Large intestine (tissue), 3 donors: ENCODE results near the gene NECAP2. TPM values are rescaled to one million over a fixed set of nuclear protein-coding genes. Genes with fewer than 3 reads are reported as not detected.
"Not testable (repeated sequence)": the region's sequence is repeated elsewhere in the genome, so short reads cannot be mapped to it uniquely, and the experiment has no call there.

Experiments used
- DNase-seq, 2 donors: peaks; one replicate each; pipeline versions ENCODE4 v3.0.0 to v3.0.0-alpha.2; 2013
- H3K27ac ChIP-seq: one replicate; pipeline ENCODE4 v1.5.1; 2013; ENCODE audit warnings: low read length
- H3K27me3 ChIP-seq: 2 replicates; pipeline ENCODE4 v1.6.1; 2013; ENCODE audit warnings: low read length; ENCODE audit not compliant: control insufficient read depth, insufficient read depth
- H3K36me3 ChIP-seq: 2 replicates; pipeline ENCODE4 v1.6.1; 2013; ENCODE audit warnings: low read length; ENCODE audit not compliant: control insufficient read depth, insufficient read depth
- H3K4me1 ChIP-seq: one replicate; pipeline ENCODE4 v1.6.1; 2013; ENCODE audit warnings: low read length; ENCODE audit not compliant: control insufficient read depth, insufficient read depth
- H3K4me3 ChIP-seq: one replicate; pipeline ENCODE4 v1.5.1; 2013; ENCODE audit warnings: low read length
- H3K9me3 ChIP-seq: one replicate; pipeline ENCODE4 v1.6.1; 2013; ENCODE audit warnings: mild to moderate bottlenecking, low read depth, low read length, moderate library complexity; ENCODE audit not compliant: control insufficient read depth
- WGBS: methylation state at CpG from one replicate; pipeline ENCODE4 v1.1.5; 2013; ENCODE audit warnings: low lambda C conversion rate; ENCODE audit not compliant: insufficient coverage; 5-methylcytosine and 5-hydroxymethylcytosine counted together
- polyA plus RNA-seq: library from polyadenylated mRNA; unstranded; fragments of 120-200 nt; gene quantifications from one replicate; pipeline ENCODE4 v1.2.1, GENCODE V29; 2013

The NECAP2 gene
- polyA plus RNA-seq, 1 donor, result 44.5 TPM

DNA sequence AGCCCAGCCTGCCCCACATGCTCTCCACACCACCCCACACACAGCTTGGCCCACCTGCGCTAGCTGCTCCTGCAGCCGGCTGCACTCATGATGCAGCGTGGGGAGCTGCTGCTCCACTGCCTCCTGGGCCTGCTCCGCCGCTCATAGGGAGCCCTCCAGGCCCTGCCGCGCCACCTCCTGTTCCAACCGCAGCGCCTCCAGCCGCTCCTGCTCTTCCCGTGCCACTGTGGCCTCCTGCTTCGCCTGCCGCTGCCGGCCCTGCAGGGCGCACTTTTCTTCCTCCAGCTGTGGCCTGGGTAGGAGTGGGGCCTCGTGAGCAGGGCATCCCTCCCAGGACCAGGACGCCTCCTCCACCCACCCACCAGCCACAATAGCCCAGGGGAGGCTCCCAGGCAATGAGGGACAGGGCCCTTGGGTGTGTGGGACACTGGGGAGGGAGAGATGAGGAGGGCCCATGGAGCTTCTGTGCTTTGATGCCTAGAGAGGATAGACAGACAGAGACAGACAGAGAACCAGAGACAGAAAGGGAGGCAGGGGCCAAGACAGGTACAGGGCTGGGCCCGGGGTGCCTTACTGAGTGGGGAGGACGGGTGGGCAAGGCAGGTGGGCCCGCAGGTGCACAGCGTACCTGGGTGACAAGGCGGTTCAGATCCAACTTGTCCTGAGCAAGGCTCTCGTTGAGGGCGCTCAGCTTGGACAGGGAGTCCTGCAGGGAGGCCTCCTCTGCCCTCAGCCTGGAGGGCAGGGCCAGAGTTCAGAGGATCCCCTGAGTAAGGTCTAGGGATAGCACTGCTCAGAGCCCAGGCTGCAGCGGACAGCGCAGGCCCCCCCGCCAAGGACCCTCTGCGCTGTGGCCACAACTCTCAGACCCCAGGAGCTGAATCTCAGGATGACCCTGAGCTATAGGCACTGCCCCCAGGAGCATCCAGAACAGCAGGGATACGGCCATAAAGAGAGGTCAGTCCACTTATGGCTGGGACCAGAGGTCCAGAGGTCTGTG is 35.5 kb downstream of the NECAP2 start:
- 94% methylated on average over 3 of the region's 29 CpGs for WGBS
- not testable (repeated sequence) for H3K4me3 ChIP-seq, H3K27me3 ChIP-seq, H3K27ac ChIP-seq, H3K9me3 ChIP-seq, H3K4me1 ChIP-seq, DNase-seq
- peaks cover 33% of the 10 kb centered on the region for H3K36me3 ChIP-seq

DNA sequence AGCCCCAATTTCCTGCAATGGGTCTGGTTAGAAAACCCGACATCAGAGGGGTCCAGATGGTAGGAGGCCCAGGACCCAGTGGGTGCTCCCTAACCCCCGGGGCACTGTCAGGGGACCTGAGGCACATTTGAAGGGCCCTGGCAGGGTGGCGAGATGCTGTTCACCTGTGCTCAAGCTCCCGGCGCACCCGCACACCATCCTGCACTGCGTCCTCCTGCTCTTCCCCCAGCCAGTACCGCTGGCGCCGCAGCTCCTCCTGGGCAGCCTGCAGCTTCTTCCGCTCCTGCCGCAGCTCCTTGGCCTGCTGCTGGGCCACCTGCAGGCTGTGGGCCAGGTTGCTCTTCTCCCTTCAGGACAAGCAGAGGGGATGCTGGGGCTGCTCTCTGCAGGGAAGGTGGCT is 37.6 kb downstream of the NECAP2 start:
- Histone ChIP-seq H3K27me3 (no peaks in the 10 kb centered on the region), H3K4me1 (no peaks in the 10 kb centered on the region), H3K27ac (no peak overlapping the region), H3K4me3 (no peak overlapping the region), H3K9me3 (no peaks in the 10 kb centered on the region), H3K36me3 (peaks cover 30% of the 10 kb centered on the region)
- DNase-seq, result no peak
- no CpG with 5 or more reads among the region's 12 CpGs for WGBS

DNA sequence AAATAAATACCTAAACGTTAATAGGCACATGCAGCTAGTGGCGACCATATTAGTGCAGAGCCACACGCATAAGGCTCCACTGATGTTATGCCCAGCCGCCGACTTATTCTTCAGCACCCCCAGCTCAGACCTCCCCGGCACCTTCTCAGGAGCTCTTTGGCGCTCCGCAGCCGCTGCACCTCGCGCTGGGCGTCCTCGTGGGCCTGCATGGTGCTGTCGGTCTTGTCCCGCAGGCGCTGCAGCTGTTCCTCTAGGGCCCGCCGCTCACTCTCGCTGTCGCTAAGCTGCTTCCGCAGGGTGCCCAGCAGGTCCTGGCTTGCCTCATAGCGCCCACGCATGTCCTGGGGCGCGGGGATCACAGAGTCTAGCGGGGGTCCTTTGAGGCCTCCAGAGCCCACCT is 42.6 kb downstream of the NECAP2 start:
- H3K27me3 ChIP-seq, H3K9me3 ChIP-seq, H3K27ac ChIP-seq, DNase-seq, H3K4me3 ChIP-seq, H3K4me1 ChIP-seq: not testable (repeated sequence)
- no CpG with 5 or more reads among the region's 26 CpGs for whole genome bisulfite sequencing
- H3K36me3 ChIP-seq, result peaks cover 18% of the 10 kb centered on the region

DNA sequence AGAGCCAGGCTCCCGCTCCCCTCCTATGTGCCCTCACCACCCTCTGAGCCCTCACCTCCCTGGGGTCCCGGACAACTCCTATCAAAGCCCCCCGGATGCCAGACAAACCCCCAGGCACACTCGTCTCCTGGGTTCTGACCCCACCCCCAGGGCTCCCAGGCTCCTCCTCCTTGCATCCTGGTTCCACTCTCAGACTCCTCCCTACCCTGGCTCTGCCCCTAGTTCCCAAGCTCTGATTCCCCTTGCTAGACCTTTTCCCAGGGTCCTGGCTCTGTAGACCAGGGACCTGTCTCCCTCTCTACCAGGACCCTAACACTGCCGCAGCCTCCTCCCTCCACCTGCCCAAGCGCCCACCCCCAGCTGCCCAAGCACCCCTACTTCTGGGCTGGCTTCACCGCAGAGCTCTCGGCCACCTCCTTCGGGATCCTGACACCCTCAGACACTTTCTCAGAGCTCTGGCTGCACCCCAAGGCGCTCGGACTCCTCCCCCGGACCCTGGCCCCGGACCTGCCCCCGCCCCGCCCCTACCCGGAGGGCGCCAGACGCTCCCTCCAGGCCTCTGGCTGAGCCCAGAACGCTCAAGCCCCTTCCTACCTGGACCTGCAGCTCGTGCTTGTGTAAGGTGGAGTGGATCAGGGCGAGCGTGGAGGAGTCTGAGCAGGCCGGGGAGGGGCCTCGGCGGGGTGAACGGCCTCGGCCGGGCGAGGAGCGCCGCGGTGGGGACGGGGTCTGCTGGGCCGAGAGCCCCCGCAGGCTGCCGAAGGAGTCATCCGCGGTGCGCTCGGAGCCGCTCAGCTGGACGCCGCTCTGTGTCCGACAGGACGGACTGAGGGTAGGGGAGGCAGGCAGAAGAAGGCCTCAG is 43.3 kb downstream of the NECAP2 start:
- H3K27me3 ChIP-seq, H3K4me1 ChIP-seq, H3K27ac ChIP-seq, H3K4me3 ChIP-seq, DNase-seq, H3K9me3 ChIP-seq: not testable (repeated sequence)
- WGBS, result no CpG with 5 or more reads among the region's 45 CpGs
- H3K36me3 ChIP-seq, result peaks cover 17% of the 10 kb centered on the region

DNA sequence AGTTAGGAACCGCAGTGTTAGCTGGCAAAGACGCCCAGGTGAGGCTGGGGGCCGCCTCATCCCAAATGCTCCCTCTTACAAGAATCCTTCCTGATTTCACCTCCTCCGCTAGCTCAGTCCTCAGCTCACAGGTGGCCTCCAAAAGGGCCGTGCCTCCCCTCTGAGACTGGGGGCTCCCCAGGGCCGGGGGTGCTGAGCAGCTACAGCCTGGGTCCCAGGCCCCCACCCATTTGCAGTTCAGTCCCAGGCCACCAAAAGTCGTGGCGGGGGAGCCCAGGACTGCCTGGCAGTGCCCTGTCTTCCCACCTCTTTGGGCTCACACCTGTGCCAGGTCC is 43.9 kb downstream of the NECAP2 start:
- DNase-seq, result no peak
- no peaks in the 10 kb centered on the region for H3K4me1 ChIP-seq
- H3K4me3 ChIP-seq, result no peak overlapping the region
- H3K36me3 ChIP-seq, result peaks cover 17% of the 10 kb centered on the region
- no CpG with 5 or more reads among the region's 8 CpGs for WGBS
- H3K9me3 ChIP-seq, result no peaks in the 10 kb centered on the region
- H3K27me3 ChIP-seq, result no peaks in the 10 kb centered on the region
- H3K27ac ChIP-seq, result no peak overlapping the region

DNA sequence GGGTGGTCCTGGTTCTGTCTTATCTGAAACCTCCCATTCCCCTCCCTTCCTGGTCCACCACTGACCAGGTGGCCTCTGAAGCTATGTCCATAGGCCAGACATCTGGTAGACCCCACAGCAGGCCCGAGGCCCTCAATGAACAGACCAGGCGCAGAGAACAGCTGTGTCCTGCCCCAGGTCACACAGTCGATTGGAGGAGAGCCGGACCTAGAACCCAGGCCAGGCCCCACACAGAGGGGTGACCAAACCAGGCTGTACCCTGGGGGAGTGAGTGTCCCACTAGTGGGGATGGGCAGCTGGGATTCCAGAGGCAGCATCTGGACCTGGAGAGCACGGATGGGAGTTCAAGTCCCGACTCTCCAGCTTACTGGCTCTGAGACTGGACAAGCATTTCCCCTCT is 44.4 kb downstream of the NECAP2 start:
- WGBS, result no CpG with 5 or more reads among the region's 6 CpGs
- Histone ChIP-seq H3K27me3 (no peaks in the 10 kb centered on the region), H3K4me1 (no peaks in the 10 kb centered on the region), H3K4me3 (no peak overlapping the region), H3K36me3 (peaks cover 17% of the 10 kb centered on the region), H3K27ac (no peak overlapping the region), H3K9me3 (no peaks in the 10 kb centered on the region)
- no peak for DNase-seq

DNA sequence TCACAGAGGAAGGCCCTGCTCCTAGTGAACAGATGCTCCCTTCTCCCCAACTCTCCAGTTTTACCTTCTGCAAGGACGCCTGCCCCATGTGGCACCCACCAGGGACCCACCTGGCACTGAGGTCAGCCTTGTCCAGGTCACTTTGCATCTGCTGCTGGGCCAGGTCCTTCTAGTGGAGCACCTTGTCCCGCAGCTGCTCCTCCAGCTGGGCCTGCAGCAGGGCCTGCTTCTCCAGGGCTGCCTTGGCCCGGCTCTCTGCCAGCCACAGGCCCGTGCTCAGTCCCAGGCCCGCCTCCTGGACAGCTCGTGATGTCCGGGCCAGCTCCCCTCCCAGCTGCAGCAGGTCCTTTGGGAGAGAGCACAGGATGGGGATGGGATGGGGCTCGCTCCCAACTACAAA is 45.8 kb downstream of the NECAP2 start:
- no CpG with 5 or more reads among the region's 8 CpGs for WGBS
- H3K27me3 ChIP-seq, H3K4me3 ChIP-seq, H3K4me1 ChIP-seq, DNase-seq, H3K27ac ChIP-seq, H3K9me3 ChIP-seq: not testable (repeated sequence)
- H3K36me3 ChIP-seq, result peaks cover 11% of the 10 kb centered on the region

DNA sequence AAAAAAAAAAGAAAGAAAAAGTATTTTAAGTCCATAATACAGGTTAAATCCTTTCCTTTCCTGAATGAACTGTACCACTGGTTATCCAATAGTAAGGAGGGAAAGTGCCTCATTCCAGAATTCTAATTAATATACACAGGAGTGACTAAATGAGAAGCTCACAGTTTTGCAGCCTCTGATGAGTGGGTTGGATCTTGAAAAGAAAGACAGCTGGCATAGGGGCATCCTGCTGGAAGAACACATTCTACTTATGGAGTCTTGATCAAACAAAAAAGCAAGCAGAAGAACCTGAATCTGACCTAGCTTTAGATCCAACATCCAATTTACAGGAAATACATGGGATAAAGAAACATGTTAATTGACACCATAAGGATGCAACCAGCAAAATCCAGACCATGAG is 46.5 kb downstream of the NECAP2 start:
- H3K9me3 ChIP-seq, DNase-seq, H3K27ac ChIP-seq, H3K27me3 ChIP-seq, H3K4me3 ChIP-seq, H3K4me1 ChIP-seq: not testable (repeated sequence)
- peaks cover 11% of the 10 kb centered on the region for H3K36me3 ChIP-seq

DNA sequence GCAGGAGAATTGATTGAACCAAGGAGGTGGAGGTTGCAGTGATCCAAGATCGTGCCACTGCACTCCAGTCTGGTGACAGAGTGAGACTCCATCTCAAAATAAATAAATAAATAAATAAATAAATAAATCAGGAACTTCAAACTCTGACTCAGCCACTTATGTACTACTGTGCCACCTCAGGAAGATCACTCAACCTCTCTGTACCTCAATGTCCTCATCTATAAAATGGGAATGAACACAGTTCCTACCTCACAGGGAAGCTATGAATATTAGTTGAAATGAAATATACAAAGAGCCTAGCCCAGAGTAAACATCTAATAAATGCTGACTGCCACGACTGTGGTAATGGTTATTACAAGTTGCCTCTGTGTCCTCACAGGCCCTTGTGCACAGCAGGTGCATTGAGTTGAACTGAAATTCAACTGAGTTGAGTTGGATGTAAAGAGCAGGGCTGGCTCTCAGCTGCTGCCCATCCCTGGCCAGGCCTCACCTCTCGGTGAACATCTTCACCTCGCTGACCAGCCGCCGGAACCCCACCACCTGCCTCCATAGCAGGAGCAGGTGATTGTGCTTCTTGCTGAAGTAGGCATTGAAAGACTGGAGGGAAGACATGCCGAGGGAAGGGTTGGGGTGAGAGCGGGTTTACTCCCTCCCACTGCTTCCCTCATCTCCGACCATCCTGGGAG is 48.8 kb downstream of the NECAP2 start:
- no CpG with 5 or more reads among the region's 9 CpGs for WGBS

DNA sequence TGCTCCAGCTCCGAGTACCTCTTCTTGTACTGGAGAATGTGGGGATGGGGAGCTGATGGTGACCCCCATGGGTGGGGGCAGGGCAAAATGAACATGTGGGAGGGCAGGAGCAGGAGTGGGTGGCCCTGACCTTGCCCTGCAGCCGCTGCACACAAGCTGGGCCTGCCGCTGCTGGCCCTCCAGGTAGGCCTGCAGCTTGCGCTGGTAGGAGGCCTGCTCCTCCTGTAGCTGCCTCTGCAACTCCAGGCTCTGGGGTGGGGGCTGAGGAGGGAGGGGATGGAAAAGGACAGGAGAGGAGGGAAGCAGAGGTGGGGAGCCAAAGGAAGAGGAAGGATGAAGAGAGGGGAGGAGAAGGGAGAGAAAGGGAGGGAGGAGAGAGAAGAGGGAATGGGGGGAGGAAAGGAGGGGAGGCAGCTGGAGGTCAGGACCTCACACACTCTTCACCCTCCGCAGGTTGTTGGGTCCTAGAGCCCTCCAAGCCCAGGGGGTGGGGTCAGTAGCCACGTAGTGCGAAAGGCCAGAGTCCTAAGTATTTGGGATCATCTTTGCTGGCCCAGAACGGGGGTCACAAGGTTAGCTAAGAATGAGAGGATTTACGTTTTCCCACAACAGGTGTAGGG is 50.6 kb downstream of the NECAP2 start:
- Histone ChIP-seq H3K27ac (no peak overlapping the region), H3K4me1 (no peaks in the 10 kb centered on the region), H3K4me3 (no peak overlapping the region), H3K36me3 (peaks cover 2% of the 10 kb centered on the region), H3K9me3 (no peaks in the 10 kb centered on the region), H3K27me3 (no peaks in the 10 kb centered on the region)
- no CpG with 5 or more reads among the region's 9 CpGs for WGBS
- no peak for DNase-seq

More for the DNA sequence above, 48.8 kb downstream of the NECAP2 start:
- H3K9me3 ChIP-seq, H3K27me3 ChIP-seq, H3K4me1 ChIP-seq, DNase-seq, H3K4me3 ChIP-seq, H3K27ac ChIP-seq: not testable (repeated sequence)
- peaks cover 11% of the 10 kb centered on the region for H3K36me3 ChIP-seq
